Measurements from ENCODE around the gene UGT1A4.

- TF ChIP-seq, protein P1, sequence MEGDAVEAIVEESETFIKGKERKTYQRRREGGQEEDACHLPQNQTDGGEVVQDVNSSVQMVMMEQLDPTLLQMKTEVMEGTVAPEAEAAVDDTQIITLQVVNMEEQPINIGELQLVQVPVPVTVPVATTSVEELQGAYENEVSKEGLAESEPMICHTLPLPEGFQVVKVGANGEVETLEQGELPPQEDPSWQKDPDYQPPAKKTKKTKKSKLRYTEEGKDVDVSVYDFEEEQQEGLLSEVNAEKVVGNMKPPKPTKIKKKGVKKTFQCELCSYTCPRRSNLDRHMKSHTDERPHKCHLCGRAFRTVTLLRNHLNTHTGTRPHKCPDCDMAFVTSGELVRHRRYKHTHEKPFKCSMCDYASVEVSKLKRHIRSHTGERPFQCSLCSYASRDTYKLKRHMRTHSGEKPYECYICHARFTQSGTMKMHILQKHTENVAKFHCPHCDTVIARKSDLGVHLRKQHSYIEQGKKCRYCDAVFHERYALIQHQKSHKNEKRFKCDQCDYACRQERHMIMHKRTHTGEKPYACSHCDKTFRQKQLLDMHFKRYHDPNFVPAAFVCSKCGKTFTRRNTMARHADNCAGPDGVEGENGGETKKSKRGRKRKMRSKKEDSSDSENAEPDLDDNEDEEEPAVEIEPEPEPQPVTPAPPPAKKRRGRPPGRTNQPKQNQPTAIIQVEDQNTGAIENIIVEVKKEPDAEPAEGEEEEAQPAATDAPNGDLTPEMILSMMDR (IDR thresholded peaks at IDR 0.05; ENCODE audit: low read depth, low read length, poor library complexity, severe bottlenecking): no peak
- no peak for TF ChIP-seq EZH2phosphoT487 (IDR thresholded peaks at IDR 0.05; ENCODE audit: borderline replicate concordance, low read length)
Observed at GRCh38 chr2:233799087-233799665, 80.6 kb downstream of the UGT1A4 start.
